H1 (cell line): Measurements from ENCODE around the gene NEDD4L. TPM values are rescaled to one million over a fixed set of nuclear protein-coding genes. Genes with fewer than 3 reads are reported as not detected.

ENCODE experiments used
- EP300 ChIP-seq, 2 experiments: IDR thresholded peaks; 1 replicate in 1 of 2; 2 replicates in 1 of 2; pipeline ENCODE4 v1.6.1; 2011 to 2012; ENCODE audit warnings: low read depth in 2 of 2, low read length in 2 of 2, mild to moderate bottlenecking in 2 of 2, borderline replicate concordance in 1 of 2, inconsistent platforms in 1 of 2, moderate library complexity in 1 of 2
- RNF2 ChIP-seq: fragments of 200-900, 300-1000 bp; sonication (generic); IDR thresholded peaks from 2 replicates; pipeline ENCODE4 v1.7.1; 2016; ENCODE audit warnings: borderline replicate concordance, low read depth, mild to moderate bottlenecking, antibody characterized with exemption, low read length; ENCODE audit not compliant: poor library complexity, severe bottlenecking; ENCODE audit errors: missing control alignments
- polyA plus RNA-seq, 7 experiments: library from polyadenylated mRNA; depleted of rRNA in 3 of 7; stranded (reverse) in 5 of 7; unstranded in 2 of 7; fragments of >200 nt in 5 of 7; fragments of 200-250 nt in 2 of 7; gene quantifications; 1 replicate in 5 of 7; 2 replicates in 1 of 7; 4 replicates in 1 of 7; pipeline versions ENCODE4 v1.2.1 to v1.2.3, GENCODE V29; 2011 to 2013; ENCODE audit warnings: missing spikeins in 2 of 7, mixed read lengths in 2 of 7
- total RNA-seq: library from RNA; stranded (reverse); fragmentation: NEBNext Ultra II Directional; extraction: Animal tissue kit (Norgen Biotek cat#: 25700); gene quantifications from 2 replicates; pipeline ENCODE4 v1.2.1, GENCODE V29; 2021

Gene NEDD4L
- total and polyA plus RNA-seq, 2 of the 8 experiments (the other 6 are each of a cell fraction or from before 2014, with no cell fraction given), result 37.3 to 69.8 TPM

GRCh38 chr18:58061349-58061748 lies 17.3 kb downstream of the NEDD4L start (continued):
- TF ChIP-seq EP300 (IDR thresholded peaks at IDR 0.05; ENCODE audit: borderline replicate concordance in 1 of 2, low read depth in 2 of 2, low read length in 2 of 2) (no peak), RNF2 (no peak)
